ENCODE results near the gene EPHB3.

EPHB3 gene

DNA sequence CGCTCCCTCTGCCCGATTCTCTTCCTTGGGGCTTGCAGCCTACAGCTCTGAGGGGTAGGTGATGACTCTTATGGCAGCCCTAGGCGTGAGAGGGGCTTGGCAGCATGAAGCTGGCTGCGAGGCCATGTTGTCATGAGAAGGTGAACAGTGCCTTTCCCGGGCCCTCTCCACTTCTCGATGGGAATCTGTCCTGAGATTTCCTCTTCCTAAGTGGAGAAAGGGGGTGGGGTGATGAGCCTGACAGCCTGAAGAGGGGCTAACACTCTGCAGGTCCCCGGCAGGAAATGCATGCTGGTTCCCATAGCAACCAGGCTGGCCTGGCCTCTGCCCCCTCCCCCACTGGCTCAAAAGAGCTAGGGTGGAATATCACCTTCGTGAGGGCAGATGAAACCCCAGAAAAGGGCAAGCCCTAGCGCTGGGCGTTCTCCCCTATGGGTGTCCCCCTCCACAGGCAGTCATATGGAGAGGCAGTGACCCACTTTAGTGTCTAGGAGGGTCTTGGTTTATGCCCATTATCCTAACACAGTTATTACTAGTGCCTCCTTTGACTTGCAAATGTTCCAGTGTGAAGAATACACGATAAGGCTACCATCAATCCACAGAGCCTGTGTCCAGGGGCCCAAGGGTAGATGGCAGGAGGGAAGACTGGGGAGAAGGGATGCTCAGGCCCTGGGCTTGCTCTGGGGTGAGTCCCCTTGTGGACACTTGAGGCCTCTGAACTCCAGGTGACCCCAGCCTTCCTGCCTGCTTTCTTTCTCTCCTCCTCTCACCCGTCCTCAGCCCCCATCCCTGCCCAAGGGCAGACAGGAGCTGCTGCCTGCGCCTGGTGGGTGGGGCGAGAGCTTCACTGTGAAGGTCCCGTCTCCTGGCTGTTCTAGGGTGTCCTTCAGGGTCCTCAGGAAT is 13.2 kb downstream of the EPHB3 start:
- peak overlapping the region; percentile 31 for H4K8ac ChIP-seq (ENCODE audit: low read depth, low read length)
- no peak overlapping the region for H3K9ac ChIP-seq (ENCODE audit: low read length)
- peak overlapping the region; percentile 51 for H4K91ac ChIP-seq (ENCODE audit: low read depth, low read length)
- peaks cover 35 to 46% of the 10 kb centered on the region in 2 experiments for H3K4me1 ChIP-seq (ENCODE audit: control insufficient read depth in 1 of 2, insufficient read depth in 2 of 2, low read length in 2 of 2)
- peak overlapping the region; percentile 64 for H3K4me2 ChIP-seq (ENCODE audit: low read length)
- H3K4ac ChIP-seq (ENCODE audit: low read depth, low read length): peak overlapping the region; percentile 3
- H2BK5ac ChIP-seq (ENCODE audit: low read depth, low read length, poor library complexity): peak overlapping the region; percentile 7
- H3K9me3 ChIP-seq (ENCODE audit: insufficient read depth, low read depth, low read length): no peaks in the 10 kb centered on the region
- no CpG with 5 or more reads among the region's 15 CpGs for WGBS (ENCODE audit: extremely low coverage, insufficient coverage, insufficient read length)
- no peaks in the 10 kb centered on the region for H3K27me3 ChIP-seq (ENCODE audit: insufficient read depth, low read length)
- H3K27ac ChIP-seq (ENCODE audit: low read depth, low read length): peak overlapping the region; percentile 29
- H2AFZ ChIP-seq (ENCODE audit: insufficient read depth, low read length, poor library complexity): no peak overlapping the region
- no peak for DNase-seq
- peak overlapping the region; percentile 50 for H2BK120ac ChIP-seq (ENCODE audit: insufficient read depth, low read length, poor library complexity)
- H3K18ac ChIP-seq (ENCODE audit: low read length): peak overlapping the region; percentile 44
- H3K79me1 ChIP-seq (ENCODE audit: low read length): peaks cover 11% of the 10 kb centered on the region
- H3K36me3 ChIP-seq (ENCODE audit: control insufficient read depth in 1 of 2, insufficient read depth in 2 of 2, low read length in 2 of 2): peaks cover 42 to 44% of the 10 kb centered on the region in 2 experiments
- no peak overlapping the region for H4K12ac ChIP-seq (ENCODE audit: low read depth, low read length)
- no peak overlapping the region for H3K23ac ChIP-seq (ENCODE audit: low read length)
- peaks cover 2% of the 10 kb centered on the region for H3K79me2 ChIP-seq (ENCODE audit: control insufficient read depth, insufficient read depth, low read length, poor library complexity)
- peak overlapping the region; percentile 32 for H3K14ac ChIP-seq (ENCODE audit: low read length)
- no peak overlapping the region for H2AK5ac ChIP-seq (ENCODE audit: low read length)
- peak overlapping the region; percentile 47 for H2BK12ac ChIP-seq (ENCODE audit: low read length)
- no peak overlapping the region for H3K4me3 ChIP-seq (ENCODE audit: low read depth, low read length)

- peaks cover 8% of the 10 kb centered on the region for H3K79me1 ChIP-seq (ENCODE audit: low read length)
- H2BK120ac ChIP-seq (ENCODE audit: insufficient read depth, low read length, poor library complexity): no peak overlapping the region
- peak overlapping the region; percentile 25 for H3K18ac ChIP-seq (ENCODE audit: low read length)
- H3K9ac ChIP-seq (ENCODE audit: low read length): no peak overlapping the region
- H3K27ac ChIP-seq (ENCODE audit: low read depth, low read length): no peak overlapping the region
- H3K79me2 ChIP-seq (ENCODE audit: control insufficient read depth, insufficient read depth, low read length, poor library complexity): no peaks in the 10 kb centered on the region
- peaks cover 2% of the 10 kb centered on the region for H3K9me3 ChIP-seq (ENCODE audit: insufficient read depth, low read depth, low read length)
- peaks cover 51 to 53% of the 10 kb centered on the region in 2 experiments for H3K36me3 ChIP-seq (ENCODE audit: control insufficient read depth in 1 of 2, insufficient read depth in 2 of 2, low read length in 2 of 2)
- no peak overlapping the region for H4K91ac ChIP-seq (ENCODE audit: low read depth, low read length)
- no peak overlapping the region for H3K23ac ChIP-seq (ENCODE audit: low read length)
- no peak overlapping the region for H3K4me3 ChIP-seq (ENCODE audit: low read depth, low read length)
- no peak overlapping the region for H3K4ac ChIP-seq (ENCODE audit: low read depth, low read length)
- H2BK5ac ChIP-seq (ENCODE audit: low read depth, low read length, poor library complexity): no peak overlapping the region
- H2AFZ ChIP-seq (ENCODE audit: insufficient read depth, low read length, poor library complexity): no peak overlapping the region
- no CpG with 5 or more reads among the region's 9 CpGs for WGBS (ENCODE audit: extremely low coverage, insufficient coverage, insufficient read length)
- no peak for DNase-seq
- H3K4me2 ChIP-seq (ENCODE audit: low read length): no peak overlapping the region
- H4K12ac ChIP-seq (ENCODE audit: low read depth, low read length): no peak overlapping the region
- H4K8ac ChIP-seq (ENCODE audit: low read depth, low read length): no peak overlapping the region
- H3K14ac ChIP-seq (ENCODE audit: low read length): peak overlapping the region; percentile 21
- no peaks in the 10 kb centered on the region for H3K27me3 ChIP-seq (ENCODE audit: insufficient read depth, low read length)
- H3K4me1 ChIP-seq (ENCODE audit: control insufficient read depth in 1 of 2, insufficient read depth in 2 of 2, low read length in 2 of 2): peaks cover 31 to 37% of the 10 kb centered on the region in 2 experiments
- no peak overlapping the region for H2BK12ac ChIP-seq (ENCODE audit: low read length)
- H2AK5ac ChIP-seq (ENCODE audit: low read length): no peak overlapping the region
Measured at GRCh38 chr3:184575701-184576100, 14.1 kb downstream of the EPHB3 start.

GRCh38 chr3:184576457-184577240 is 15.1 kb downstream of the EPHB3 start:
- H3K9me3 ChIP-seq (ENCODE audit: insufficient read depth, low read depth, low read length): peaks cover 2% of the 10 kb centered on the region
- H3K79me2 ChIP-seq (ENCODE audit: control insufficient read depth, insufficient read depth, low read length, poor library complexity): no peaks in the 10 kb centered on the region
- H2BK120ac ChIP-seq (ENCODE audit: insufficient read depth, low read length, poor library complexity): no peak overlapping the region
- H3K23ac ChIP-seq (ENCODE audit: low read length): no peak overlapping the region
- no peak overlapping the region for H3K27ac ChIP-seq (ENCODE audit: low read depth, low read length)
- H2BK12ac ChIP-seq (ENCODE audit: low read length): no peak overlapping the region
- H3K79me1 ChIP-seq (ENCODE audit: low read length): peaks cover 8% of the 10 kb centered on the region
- no peak overlapping the region for H4K12ac ChIP-seq (ENCODE audit: low read depth, low read length)
- H2AFZ ChIP-seq (ENCODE audit: insufficient read depth, low read length, poor library complexity): no peak overlapping the region
- peak overlapping the region; percentile 61 for H3K18ac ChIP-seq (ENCODE audit: low read length)
- H3K27me3 ChIP-seq (ENCODE audit: insufficient read depth, low read length): no peaks in the 10 kb centered on the region
- no peak overlapping the region for H4K91ac ChIP-seq (ENCODE audit: low read depth, low read length)
- DNase-seq: no peak
- no peak overlapping the region for H3K14ac ChIP-seq (ENCODE audit: low read length)
- no peak overlapping the region for H3K4ac ChIP-seq (ENCODE audit: low read depth, low read length)
- no peak overlapping the region for H3K4me2 ChIP-seq (ENCODE audit: low read length)
- no peak overlapping the region for H3K4me3 ChIP-seq (ENCODE audit: low read depth, low read length)
- no CpG with 5 or more reads among the region's 25 CpGs for WGBS (ENCODE audit: extremely low coverage, insufficient coverage, insufficient read length)
- H3K36me3 ChIP-seq (ENCODE audit: control insufficient read depth in 1 of 2, insufficient read depth in 2 of 2, low read length in 2 of 2): peaks cover 61 to 63% of the 10 kb centered on the region in 2 experiments
- H3K4me1 ChIP-seq (ENCODE audit: control insufficient read depth in 1 of 2, insufficient read depth in 2 of 2, low read length in 2 of 2): peaks cover 31 to 37% of the 10 kb centered on the region in 2 experiments
- no peak overlapping the region for H2BK5ac ChIP-seq (ENCODE audit: low read depth, low read length, poor library complexity)
- no peak overlapping the region for H4K8ac ChIP-seq (ENCODE audit: low read depth, low read length)
- no peak overlapping the region for H2AK5ac ChIP-seq (ENCODE audit: low read length)
- no peak overlapping the region for H3K9ac ChIP-seq (ENCODE audit: low read length)

DNA sequence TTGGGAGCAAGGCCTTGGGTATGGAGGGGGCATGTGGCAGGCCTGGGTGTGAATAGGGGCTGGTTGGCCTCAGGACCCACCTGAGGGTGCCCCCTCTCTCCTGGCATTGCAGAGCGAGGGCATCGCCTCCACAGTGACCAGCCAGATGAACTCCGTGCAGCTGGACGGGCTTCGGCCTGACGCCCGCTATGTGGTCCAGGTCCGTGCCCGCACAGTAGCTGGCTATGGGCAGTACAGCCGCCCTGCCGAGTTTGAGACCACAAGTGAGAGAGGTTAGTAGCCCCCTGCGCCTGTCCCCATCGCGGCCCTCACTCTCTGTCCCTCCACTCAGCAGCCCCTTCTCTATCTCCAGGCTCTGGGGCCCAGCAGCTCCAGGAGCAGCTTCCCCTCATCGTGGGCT is 16.0 kb downstream of the EPHB3 start:
- no peak for DNase-seq
- Histone ChIP-seq H2AK5ac (ENCODE audit: low read length) (no peak overlapping the region), H4K8ac (ENCODE audit: low read depth, low read length) (no peak overlapping the region), H3K27ac (ENCODE audit: low read depth, low read length) (no peak overlapping the region), H3K18ac (ENCODE audit: low read length) (no peak overlapping the region), H3K23ac (ENCODE audit: low read length) (no peak overlapping the region), H3K9me3 (ENCODE audit: insufficient read depth, low read depth, low read length) (peaks cover 2% of the 10 kb centered on the region), H2AFZ (ENCODE audit: insufficient read depth, low read length, poor library complexity) (no peak overlapping the region), H3K9ac (ENCODE audit: low read length) (no peak overlapping the region), H4K91ac (ENCODE audit: low read depth, low read length) (no peak overlapping the region), H3K79me1 (ENCODE audit: low read length) (peaks cover 10% of the 10 kb centered on the region), H3K4me2 (ENCODE audit: low read length) (no peak overlapping the region), H2BK120ac (ENCODE audit: insufficient read depth, low read length, poor library complexity) (no peak overlapping the region), H3K4me1 (ENCODE audit: control insufficient read depth in 1 of 2, insufficient read depth in 2 of 2, low read length in 2 of 2) (peaks cover 38 to 43% of the 10 kb centered on the region in 2 experiments), H2BK5ac (ENCODE audit: low read depth, low read length, poor library complexity) (no peak overlapping the region), H3K4ac (ENCODE audit: low read depth, low read length) (no peak overlapping the region), H3K79me2 (ENCODE audit: control insufficient read depth, insufficient read depth, low read length, poor library complexity) (no peaks in the 10 kb centered on the region), H2BK12ac (ENCODE audit: low read length) (no peak overlapping the region), H3K27me3 (ENCODE audit: insufficient read depth, low read length) (no peaks in the 10 kb centered on the region), H3K4me3 (ENCODE audit: low read depth, low read length) (no peak overlapping the region), H4K12ac (ENCODE audit: low read depth, low read length) (no peak overlapping the region), H3K36me3 (ENCODE audit: control insufficient read depth in 1 of 2, insufficient read depth in 2 of 2, low read length in 2 of 2) (peaks cover 62 to 64% of the 10 kb centered on the region in 2 experiments), H3K14ac (ENCODE audit: low read length) (no peak overlapping the region)
- WGBS (ENCODE audit: extremely low coverage, insufficient coverage, insufficient read length): no CpG with 5 or more reads among the region's 15 CpGs

Data from trophoblast cell (in vitro differentiated cells and primary cell).